Choroid plexus epithelial cell (primary cell): ENCODE measurements around the gene SNX1.

Experiments
- DNase-seq: peaks from one replicate; pipeline ENCODE4 v3.0.0-alpha.2; 2010; ENCODE audit warnings: low read depth
- H3K4me3 ChIP-seq: 2 replicates; pipeline ENCODE4 v1.5.1; 2011; ENCODE audit warnings: low read depth, mild to moderate bottlenecking, control low read depth, low read length, moderate library complexity
- CTCF ChIP-seq: conservative IDR thresholded peaks from 2 replicates; pipeline ENCODE4 v1.5.1; 2011; ENCODE audit warnings: low read depth, mild to moderate bottlenecking, control low read depth, inconsistent platforms, low read length, moderate library complexity

Gene SNX1

GRCh38 chr15:64089543-64090280, 6.1 kb upstream of the SNX1 start:
- H3K4me3 ChIP-seq = no peak overlapping the region
- DNase-seq = no peak
- TF ChIP-seq CTCF = no peak

- H3K4me3 ChIP-seq = no peak overlapping the region
- DNase-seq = no peak
- no peak for TF ChIP-seq CTCF
These were observed 5.3 kb upstream of the SNX1 start for GRCh38 chr15:64090527-64090926.

GRCh38 chr15:64092075-64092820, 3.5 kb upstream of the SNX1 start:
- H3K4me3 ChIP-seq = peak overlapping the region; percentile 87
- TF ChIP-seq CTCF = no peak
- no peak for DNase-seq

DNA sequence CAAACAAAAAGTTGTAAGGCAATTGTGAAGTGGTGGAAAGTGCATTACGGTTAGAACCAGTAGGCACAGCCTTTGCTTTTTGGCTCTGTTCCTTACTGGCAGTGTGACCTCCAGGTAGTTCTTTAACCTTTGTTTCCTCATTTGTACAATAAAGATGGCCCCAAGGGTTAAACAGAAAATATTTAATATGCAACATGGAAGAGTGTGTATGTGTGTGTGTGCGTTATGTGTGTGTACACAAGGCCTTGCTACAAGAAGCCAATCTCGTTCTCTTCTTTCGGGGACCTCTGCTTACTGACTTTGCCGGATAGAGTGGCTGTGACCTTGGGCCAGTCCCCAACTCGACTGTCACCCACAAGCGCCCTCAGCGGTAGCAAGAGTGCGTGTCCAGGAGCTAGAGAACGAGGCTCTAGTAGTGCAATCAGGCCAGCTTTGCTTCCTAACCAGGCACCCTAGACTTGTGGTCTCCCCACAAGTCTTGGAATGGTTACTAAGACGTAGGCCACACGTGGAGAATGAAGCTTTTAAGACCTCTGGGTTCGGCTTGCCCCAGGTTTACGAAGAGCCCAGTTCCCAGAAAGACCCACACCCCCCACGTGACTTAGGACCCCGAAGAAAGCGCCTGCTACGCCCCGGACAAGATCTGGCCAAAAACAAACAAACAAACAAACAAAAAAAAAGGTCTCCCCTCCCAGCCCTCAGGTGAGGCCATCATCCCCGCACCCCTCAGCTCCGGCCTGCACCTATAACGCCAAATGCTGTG, 2.7 kb upstream of the SNX1 start:
- TF ChIP-seq CTCF = no peak
- peak; percentile 75 for DNase-seq
- peak overlapping the region; percentile 87 for H3K4me3 ChIP-seq

DNA sequence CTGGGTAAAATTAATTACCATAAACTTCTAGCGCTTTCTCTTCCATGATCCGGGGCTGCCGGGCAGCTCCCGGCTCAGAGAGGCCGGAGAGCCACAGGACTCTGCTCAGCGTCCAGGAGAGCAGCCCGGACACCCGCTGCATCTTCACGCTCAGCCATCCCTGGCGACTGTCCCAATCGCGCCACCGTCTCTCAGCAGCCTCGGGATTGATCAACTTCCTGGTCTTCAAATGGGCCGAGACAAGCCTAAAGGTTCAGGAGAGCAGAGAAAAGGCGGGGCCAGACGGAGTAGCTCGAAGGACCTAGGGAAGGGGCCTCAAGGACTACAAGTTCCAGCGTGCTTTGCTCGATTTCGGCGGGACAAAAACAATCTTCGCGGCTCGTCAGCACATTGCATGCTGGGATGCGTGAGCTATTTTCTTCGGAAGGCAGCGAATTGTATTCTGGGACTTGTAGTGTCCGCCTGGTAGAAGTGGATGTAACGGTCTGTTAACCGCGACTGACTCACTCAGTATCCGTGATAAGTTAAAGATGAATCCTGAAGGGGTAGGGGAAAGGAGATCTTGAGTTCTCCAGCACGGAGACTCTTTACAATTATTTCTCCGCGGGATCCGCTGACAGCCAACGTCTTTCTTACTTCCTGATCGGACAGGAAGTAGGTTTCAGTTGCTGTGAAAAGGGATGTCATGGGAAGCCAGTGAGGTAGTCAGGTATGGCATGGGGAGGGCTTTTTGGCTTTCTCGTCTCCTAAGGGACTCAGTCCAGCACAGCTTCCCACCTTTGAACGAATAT, 2.0 kb upstream of the SNX1 start, which contains the start of gene CIAO2A:
Gene CIAO2A, minus strand, starts transcription at position 212 of the 791 bp plus-strand sequence. Its CDS starts 70 bp downstream, at position 142.
- no peak for TF ChIP-seq CTCF
- DNase-seq = peak; percentile 99
- peak within 1 kb of the TSS; percentile 87 for H3K4me3 ChIP-seq

- H3K4me3 ChIP-seq = peak overlapping the region; percentile 24
- no peak for TF ChIP-seq CTCF
- DNase-seq = no peak
These were observed 369 bp upstream of the SNX1 start for GRCh38 chr15:64095431-64095794.
